Measurements from ENCODE around the gene AKR1C2. TPM values are rescaled to one million over a fixed set of nuclear protein-coding genes. Genes with fewer than 3 reads are reported as not detected.

Gene AKR1C2
- total and polyA plus RNA-seq, 9 of the 15 experiments (the other 6 are each of a cell fraction or from before 2014, with no cell fraction given): 13.8 to 74.0 (median 30.5) TPM

DNA sequence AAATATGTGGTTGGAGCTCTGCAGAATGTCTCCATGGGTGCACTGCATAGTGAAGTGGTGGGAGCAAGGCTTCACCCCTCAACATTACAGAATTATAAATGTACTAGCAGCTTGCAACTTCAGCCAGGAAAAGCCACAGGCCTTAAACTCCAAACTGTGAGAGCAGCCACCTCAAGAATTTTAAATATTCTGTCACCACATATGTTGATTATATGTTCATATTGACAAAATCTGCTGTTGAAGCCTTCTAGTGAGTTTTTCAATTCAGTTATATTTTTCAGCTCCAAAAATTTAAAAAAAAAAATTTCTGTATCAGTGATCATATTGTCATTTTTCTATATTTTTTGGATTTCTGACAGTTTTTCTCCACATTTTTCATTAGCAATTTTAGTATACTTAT, 30.9 kb upstream of the AKR1C2 start (continued):
- peak; percentile 55 to 69; a peak in 3 of 4 replicates for TF ChIP-seq TRIM24 (IDR thresholded peaks at IDR 0.05)
- TF ChIP-seq, protein P1, sequence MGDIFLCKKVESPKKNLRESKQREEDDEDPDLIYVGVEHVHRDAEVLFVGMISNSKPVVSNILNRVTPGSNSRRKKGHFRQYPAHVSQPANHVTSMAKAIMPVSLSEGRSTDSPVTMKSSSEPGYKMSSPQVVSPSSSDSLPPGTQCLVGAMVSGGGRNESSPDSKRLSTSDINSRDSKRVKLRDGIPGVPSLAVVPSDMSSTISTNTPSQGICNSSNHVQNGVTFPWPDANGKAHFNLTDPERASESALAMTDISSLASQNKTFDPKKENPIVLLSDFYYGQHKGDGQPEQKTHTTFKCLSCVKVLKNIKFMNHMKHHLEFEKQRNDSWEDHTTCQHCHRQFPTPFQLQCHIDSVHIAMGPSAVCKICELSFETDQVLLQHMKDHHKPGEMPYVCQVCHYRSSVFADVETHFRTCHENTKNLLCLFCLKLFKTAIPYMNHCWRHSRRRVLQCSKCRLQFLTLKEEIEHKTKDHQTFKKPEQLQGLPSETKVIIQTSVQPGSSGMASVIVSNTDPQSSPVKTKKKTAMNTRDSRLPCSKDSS (IDR thresholded peaks at IDR 0.05; ENCODE audit: low read depth, partially characterized antibody): peak; percentile 84
- no peak for TF ChIP-seq FOXK1 (CRISPR knock-in tag; IDR thresholded peaks at IDR 0.05; ENCODE audit: borderline replicate concordance)
- TF ChIP-seq TCF3 (CRISPR knock-in tag; IDR thresholded peaks at IDR 0.05): no peak
- no peak for TF ChIP-seq ZKSCAN3 (CRISPR knock-in tag; IDR thresholded peaks at IDR 0.05)
- TF ChIP-seq, protein P2, sequence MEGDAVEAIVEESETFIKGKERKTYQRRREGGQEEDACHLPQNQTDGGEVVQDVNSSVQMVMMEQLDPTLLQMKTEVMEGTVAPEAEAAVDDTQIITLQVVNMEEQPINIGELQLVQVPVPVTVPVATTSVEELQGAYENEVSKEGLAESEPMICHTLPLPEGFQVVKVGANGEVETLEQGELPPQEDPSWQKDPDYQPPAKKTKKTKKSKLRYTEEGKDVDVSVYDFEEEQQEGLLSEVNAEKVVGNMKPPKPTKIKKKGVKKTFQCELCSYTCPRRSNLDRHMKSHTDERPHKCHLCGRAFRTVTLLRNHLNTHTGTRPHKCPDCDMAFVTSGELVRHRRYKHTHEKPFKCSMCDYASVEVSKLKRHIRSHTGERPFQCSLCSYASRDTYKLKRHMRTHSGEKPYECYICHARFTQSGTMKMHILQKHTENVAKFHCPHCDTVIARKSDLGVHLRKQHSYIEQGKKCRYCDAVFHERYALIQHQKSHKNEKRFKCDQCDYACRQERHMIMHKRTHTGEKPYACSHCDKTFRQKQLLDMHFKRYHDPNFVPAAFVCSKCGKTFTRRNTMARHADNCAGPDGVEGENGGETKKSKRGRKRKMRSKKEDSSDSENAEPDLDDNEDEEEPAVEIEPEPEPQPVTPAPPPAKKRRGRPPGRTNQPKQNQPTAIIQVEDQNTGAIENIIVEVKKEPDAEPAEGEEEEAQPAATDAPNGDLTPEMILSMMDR (IDR thresholded peaks at IDR 0.05 in 2 of 3, conservative IDR thresholded peaks at IDR 0.05 in 1 of 3; ENCODE audit: insufficient read depth in 2 of 3, low read depth in 1 of 3, low read length in 3 of 3): no peak
- TF ChIP-seq BRCA1 (IDR thresholded peaks at IDR 0.05): no peak
- no peak for TF ChIP-seq BRCA1 (CRISPR knock-in tag; IDR thresholded peaks at IDR 0.05)
- TF ChIP-seq ZNF384 (IDR thresholded peaks at IDR 0.05; ENCODE audit: low read depth, low read length): peak; percentile 85
- TF ChIP-seq, protein P3, sequence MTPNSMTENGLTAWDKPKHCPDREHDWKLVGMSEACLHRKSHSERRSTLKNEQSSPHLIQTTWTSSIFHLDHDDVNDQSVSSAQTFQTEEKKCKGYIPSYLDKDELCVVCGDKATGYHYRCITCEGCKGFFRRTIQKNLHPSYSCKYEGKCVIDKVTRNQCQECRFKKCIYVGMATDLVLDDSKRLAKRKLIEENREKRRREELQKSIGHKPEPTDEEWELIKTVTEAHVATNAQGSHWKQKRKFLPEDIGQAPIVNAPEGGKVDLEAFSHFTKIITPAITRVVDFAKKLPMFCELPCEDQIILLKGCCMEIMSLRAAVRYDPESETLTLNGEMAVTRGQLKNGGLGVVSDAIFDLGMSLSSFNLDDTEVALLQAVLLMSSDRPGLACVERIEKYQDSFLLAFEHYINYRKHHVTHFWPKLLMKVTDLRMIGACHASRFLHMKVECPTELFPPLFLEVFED (CRISPR knock-in tag; conservative IDR thresholded peaks at IDR 0.05): no peak
- TF ChIP-seq, protein P4, sequence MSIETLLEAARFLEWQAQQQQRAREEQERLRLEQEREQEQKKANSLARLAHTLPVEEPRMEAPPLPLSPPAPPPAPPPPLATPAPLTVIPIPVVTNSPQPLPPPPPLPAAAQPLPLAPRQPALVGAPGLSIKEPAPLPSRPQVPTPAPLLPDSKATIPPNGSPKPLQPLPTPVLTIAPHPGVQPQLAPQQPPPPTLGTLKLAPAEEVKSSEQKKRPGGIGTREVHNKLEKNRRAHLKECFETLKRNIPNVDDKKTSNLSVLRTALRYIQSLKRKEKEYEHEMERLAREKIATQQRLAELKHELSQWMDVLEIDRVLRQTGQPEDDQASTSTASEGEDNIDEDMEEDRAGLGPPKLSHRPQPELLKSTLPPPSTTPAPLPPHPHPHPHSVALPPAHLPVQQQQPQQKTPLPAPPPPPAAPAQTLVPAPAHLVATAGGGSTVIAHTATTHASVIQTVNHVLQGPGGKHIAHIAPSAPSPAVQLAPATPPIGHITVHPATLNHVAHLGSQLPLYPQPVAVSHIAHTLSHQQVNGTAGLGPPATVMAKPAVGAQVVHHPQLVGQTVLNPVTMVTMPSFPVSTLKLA (conservative IDR thresholded peaks at IDR 0.05): no peak
- TF ChIP-seq, protein P5, sequence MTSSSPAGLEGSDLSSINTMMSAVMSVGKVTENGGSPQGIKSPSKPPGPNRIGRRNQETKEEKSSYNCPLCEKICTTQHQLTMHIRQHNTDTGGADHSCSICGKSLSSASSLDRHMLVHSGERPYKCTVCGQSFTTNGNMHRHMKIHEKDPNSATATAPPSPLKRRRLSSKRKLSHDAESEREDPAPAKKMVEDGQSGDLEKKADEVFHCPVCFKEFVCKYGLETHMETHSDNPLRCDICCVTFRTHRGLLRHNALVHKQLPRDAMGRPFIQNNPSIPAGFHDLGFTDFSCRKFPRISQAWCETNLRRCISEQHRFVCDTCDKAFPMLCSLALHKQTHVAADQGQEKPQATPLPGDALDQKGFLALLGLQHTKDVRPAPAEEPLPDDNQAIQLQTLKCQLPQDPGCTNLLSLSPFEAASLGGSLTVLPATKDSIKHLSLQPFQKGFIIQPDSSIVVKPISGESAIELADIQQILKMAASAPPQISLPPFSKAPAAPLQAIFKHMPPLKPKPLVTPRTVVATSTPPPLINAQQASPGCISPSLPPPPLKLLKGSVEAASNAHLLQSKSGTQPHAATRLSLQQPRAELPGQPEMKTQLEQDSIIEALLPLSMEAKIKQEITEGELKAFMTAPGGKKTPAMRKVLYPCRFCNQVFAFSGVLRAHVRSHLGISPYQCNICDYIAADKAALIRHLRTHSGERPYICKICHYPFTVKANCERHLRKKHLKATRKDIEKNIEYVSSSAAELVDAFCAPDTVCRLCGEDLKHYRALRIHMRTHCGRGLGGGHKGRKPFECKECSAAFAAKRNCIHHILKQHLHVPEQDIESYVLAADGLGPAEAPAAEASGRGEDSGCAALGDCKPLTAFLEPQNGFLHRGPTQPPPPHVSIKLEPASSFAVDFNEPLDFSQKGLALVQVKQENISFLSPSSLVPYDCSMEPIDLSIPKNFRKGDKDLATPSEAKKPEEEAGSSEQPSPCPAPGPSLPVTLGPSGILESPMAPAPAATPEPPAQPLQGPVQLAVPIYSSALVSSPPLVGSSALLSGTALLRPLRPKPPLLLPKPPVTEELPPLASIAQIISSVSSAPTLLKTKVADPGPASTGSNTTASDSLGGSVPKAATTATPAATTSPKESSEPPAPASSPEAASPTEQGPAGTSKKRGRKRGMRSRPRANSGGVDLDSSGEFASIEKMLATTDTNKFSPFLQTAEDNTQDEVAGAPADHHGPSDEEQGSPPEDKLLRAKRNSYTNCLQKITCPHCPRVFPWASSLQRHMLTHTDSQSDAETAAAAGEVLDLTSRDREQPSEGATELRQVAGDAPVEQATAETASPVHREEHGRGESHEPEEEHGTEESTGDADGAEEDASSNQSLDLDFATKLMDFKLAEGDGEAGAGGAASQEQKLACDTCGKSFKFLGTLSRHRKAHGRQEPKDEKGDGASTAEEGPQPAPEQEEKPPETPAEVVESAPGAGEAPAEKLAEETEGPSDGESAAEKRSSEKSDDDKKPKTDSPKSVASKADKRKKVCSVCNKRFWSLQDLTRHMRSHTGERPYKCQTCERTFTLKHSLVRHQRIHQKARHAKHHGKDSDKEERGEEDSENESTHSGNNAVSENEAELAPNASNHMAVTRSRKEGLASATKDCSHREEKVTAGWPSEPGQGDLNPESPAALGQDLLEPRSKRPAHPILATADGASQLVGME (CRISPR knock-in tag; IDR thresholded peaks at IDR 0.05): no peak
- TF ChIP-seq PTTG1 (tag; IDR thresholded peaks at IDR 0.05; ENCODE audit: low read depth): no peak
- no peak for TF ChIP-seq TAF15 (IDR thresholded peaks at IDR 0.05; ENCODE audit: low read depth, low read length)
- no peak for TF ChIP-seq MAZ (CRISPR knock-in tag; conservative IDR thresholded peaks at IDR 0.05 in 1 of 2, IDR thresholded peaks at IDR 0.05 in 1 of 2)
- TF ChIP-seq BRD9 (IDR thresholded peaks at IDR 0.05; ENCODE audit: low read depth, partially characterized antibody): peak; percentile 58

Data from K562 (cell line).